HuH-7.5 (cell line): ENCODE results near the gene THBS3.

Experiments used
- DNase-seq: peaks from one replicate; pipeline ENCODE4 v3.0.0; 2011; ENCODE audit warnings: low spot score

Gene THBS3

GRCh38 chr1:155187456-155187891 lies 20.2 kb downstream of the THBS3 start:
- no peak for DNase-seq

DNA sequence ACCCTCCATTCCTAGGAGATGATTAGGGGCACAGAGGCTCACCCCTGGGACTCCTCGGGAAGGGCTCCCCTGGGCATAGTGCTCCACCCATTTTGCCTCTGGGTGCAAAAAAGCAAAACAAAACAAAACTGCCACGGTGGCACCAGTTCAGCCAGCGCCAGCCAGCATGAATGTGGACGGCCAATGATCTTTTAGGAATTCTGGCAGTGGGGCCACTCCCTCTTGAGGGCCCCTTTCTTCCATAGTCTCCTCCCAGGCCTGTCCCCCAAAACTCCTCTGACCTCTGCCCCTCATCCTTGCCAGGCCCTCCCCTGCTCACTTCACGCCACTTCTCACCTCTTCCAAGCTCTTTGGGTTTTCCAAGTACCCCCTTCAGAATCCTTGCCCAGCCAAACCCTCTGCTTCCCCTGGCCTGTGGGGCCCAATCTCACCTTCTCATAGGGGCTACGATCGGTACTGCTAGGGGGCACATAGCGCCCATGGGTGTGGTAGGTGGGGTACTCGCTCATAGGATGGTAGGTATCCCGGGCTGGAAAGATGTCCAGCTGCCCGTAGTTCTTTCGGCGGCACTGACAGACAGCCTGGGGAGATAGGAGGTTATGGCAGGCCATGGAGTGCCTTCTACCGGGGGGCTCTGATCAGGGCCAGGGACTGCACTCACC lies 20.8 kb downstream of the THBS3 start:
- DNase-seq = no peak

- DNase-seq = no peak
Observed at GRCh38 chr1:155186067-155186793, 21.5 kb downstream of the THBS3 start.

DNA sequence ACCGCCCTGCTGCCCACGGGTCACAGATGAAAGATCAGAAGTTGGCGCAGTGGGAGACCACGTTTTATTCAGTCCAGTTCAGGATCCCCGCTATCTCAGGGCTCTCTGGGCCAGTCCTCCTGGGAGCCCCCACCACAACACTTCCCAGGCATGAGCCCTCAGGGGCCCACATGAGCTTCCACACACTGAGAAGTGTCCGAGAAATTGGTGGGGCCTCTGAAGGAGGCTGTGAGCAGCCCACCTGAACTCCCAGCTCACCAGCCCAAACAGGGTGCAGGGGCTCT lies 22.0 kb downstream of the THBS3 start:
- no peak for DNase-seq

- DNase-seq = no peak
Observed at GRCh38 chr1:155184835-155185782, 22.6 kb downstream of the THBS3 start.

DNA sequence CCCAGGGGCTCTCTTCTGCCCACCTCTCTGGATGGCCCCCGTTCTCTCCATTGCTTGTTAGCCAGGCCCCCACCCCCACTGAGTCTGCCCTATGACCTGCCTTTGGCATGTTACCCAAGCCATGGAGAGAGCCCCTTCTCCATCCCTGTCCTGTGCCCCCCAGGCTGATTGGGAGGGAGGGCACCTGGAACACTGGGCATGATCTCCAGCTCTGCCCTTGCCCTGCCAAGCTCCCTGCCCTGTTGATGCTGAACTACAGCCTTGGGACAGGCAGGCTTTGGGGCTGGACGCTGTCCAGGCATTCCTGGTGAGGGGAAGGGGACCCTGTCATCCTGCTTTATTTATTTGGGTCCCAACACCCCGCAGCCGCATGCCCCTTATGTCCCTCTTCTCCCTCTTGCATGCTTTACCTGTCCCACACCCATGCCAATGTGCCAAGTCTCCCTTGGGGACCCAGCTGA lies 23.3 kb downstream of the THBS3 start:
- no peak for DNase-seq

DNA sequence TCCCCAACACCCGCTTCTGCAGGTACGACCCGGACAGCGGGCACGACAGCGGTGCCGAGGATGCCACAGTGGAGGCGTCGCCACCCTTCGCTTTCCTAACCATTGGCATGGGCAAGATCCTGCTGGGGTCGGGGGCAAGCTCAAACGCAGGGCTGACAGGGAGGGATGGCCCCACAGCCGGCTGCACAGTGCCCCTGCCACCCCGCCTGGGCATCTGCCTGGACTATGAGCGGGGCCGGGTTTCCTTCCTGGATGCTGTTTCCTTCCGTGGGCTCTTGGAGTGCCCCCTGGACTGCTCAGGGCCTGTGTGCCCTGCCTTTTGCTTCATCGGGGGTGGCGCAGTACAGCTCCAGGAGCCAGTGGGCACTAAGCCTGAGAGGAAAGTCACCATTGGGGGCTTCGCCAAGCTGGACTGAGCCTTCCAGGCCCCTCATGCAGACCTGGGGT lies 23.9 kb downstream of the THBS3 start:
- no peak for DNase-seq

GRCh38 chr1:155182052-155182550 lies 25.6 kb downstream of the THBS3 start:
- no peak for DNase-seq

DNA sequence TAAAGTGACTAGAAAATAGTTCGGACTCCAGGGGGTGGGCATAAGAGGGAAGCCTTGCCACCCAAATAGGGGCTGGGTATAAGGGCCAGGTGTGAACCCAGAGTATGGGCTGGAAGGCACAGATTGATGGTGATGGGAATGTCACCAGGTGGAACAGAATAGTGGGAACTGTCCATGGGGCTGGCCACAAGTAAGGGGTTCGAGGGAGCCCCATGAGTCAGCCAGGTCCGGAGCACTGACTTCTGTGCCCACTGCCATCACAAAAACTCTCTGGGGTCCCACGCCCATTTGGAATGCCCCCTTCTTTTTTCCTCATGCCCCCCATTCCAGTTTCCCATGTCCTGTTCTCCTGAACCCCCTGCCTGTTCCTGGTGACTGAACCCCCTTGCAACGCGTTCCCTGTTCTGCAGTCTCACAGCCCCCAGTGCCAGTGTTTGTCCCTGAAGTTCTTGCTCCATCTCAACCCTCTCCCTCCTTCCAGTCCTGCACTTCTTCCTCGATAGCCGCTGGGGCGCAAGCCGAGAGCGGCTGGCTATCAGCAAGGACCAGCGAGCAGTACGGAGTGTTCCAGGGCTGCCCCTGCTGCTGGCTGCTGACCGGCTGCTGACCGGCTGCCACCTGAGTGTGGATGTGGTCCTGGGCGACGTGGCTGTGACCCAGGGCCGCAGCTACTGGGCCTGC lies 26.2 kb downstream of the THBS3 start:
- DNase-seq = no peak

- peak; percentile 25 for DNase-seq
Observed at GRCh38 chr1:155179112-155180031, 28.3 kb downstream of the THBS3 start.

DNA sequence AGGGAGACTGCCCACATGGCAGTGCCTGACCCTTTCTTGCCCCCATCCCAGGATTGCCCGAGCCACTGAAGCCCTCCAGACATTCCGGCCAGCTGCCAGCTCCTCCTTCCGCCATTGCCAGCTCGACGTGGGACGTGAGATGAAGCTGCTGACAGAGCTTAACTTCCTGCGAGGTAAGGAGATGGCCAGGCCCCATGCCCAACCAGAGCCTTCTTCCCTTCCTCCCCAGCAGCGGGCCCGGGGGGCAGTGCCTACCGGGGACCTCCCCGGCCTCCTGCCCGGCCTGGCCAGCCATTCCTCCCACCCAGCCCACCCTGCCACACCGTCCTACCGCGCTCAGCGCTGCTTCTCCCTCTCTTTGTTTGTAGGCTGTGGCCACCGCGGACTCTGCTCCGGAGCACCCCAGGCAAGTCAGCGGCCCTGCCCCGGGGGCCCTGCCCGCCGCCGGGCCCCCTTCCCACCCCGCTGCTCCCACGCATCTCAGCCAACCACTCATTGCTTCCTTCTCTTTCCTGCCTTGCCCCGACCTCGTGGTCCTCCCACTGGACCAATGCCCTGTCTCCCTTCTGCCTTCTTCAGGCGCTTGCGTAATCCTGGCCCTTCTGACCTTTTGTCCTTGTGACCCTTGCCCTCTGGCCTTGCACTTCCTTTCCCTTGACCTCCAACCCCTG lies 29.1 kb downstream of the THBS3 start:
- peak; percentile 38 for DNase-seq

DNA sequence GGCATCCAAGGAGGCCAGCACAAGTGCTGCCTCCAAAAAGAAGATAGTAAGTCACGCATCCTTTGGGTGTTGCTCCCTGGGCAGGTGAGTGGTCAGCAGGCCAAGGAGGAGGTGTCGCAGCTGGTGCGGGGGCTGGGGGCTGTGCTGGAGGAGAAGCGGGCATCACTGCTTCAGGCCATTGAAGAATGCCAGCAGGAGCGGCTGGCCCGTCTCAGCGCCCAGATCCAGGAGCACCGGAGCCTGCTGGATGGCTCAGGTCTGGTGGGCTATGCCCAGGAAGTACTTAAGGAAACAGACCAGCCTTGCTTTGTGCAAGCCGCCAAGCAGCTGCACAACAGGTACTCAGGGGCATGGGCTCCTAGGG lies 29.8 kb downstream of the THBS3 start:
- DNase-seq = no peak

- peak; percentile 49 for DNase-seq
Observed at GRCh38 chr1:155177192-155177917, 30.3 kb downstream of the THBS3 start.

GRCh38 chr1:155176544-155177071 lies 31.1 kb downstream of the THBS3 start:
- DNase-seq = peak; percentile 99

- no peak for DNase-seq
Observed at GRCh38 chr1:155175927-155176371, 31.7 kb downstream of the THBS3 start.

DNA sequence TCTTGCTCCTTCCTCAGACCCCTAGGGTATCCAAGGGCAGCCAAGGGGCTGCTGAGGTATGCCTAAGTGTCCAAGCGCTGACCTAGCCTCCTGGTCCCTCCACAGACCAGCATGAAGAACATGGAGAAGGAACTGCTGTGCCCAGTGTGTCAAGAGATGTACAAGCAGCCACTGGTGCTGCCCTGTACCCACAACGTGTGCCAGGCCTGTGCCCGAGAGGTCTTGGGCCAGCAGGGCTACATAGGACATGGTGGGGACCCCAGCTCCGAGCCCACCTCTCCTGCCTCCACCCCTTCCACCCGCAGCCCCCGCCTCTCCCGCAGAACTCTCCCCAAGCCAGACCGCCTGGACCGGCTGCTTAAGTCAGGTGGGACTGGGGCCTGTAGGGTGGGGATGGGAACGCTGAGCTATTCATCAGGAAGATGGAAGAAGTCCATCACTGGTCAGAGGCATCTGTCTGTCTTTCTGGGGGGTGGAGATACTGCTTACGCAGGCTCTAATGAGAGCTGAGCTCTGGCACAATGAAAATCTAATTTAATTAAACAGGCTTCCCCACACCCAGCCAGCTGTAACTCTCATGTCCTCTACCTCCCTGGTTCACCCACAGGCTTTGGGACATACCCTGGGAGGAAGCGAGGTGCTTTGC lies 32.3 kb downstream of the THBS3 start:
- DNase-seq = peak; percentile 27

DNA sequence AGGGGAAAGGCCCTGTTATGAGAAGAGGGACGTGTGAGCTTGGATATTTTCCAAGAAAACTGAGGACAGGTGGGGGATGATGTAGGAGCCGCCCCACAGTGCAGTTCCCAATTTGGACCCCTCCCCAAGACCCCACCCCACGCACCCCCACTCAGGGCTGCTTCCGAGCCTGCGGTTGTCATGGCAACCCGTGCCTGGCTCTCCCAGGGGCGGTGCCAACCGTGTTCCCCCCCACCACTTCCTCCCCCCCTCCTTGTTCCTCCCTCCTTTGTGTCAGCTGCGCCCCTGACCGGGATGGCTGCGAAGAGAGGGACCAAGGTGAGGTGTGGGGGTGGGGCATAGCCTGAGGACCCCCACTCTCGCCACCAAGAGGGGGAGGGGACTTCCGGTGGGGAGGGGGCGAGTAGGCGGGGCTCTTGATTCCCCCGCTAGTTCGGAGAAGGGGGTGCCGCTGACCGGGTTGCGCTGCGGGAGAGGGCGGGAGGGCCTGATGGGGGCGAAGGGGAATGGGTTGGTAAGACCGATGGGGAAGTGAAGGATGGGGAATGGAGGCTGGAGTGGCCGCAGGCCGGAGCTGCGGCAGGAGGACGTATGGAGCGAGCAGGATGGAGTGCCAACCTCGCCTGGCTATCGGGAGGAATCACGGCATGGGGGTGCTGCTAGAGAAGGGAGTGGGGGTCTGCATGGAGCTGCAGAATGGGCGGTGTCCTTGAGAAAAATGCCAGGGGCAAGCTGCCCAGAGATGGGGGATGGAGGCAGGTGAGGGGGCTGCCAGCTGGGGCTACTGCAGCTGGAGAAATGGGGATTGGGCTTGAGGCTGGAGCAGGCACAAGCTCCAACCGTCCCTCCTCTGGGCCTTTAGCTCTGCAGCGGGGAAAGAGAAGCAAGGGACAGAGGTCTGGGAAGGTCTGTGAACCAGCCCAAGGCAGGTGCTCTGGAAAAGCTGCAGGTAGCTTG lies 33.1 kb downstream of the THBS3 start:
- peak; percentile 23 for DNase-seq
